Left lobe of liver (tissue), 2 donors: ENCODE data around the gene ANGPT4. TPM values are rescaled to one million over a fixed set of nuclear protein-coding genes. Genes with fewer than 3 reads are reported as not detected.
A peak's percentile ranks its signal among the peaks of the same experiment; 100 is the strongest.
"Not testable (repeated sequence)": the region's sequence is repeated elsewhere in the genome, so short reads cannot be mapped to it uniquely, and the experiment has no call there.

Source experiments
- ATAC-seq: fragments of 200-7000 bp; cut with Tn5 transposase; one replicate; pipeline ENCODE4 v1.9.1; 2020; ENCODE audit warnings: mild to moderate bottlenecking, moderate library complexity
- DNase-seq: peaks from one replicate; pipeline ENCODE4 v3.0.0-alpha.2; 2020; ENCODE audit warnings: low spot score
- total RNA-seq: library from RNA; stranded (reverse); gene quantifications from one replicate; pipeline ENCODE4 v1.2.1, GENCODE V29; 2021
- donor health status: DM: no; HTN: no; CAD: no; lungs with moderate emphysema.
- donor health status: DM: no; HTN: yes; CAD: no.

Gene ANGPT4
- total RNA-seq, 1 donor from 2014 or later, result 0.05 TPM

- DNase-seq (no peak), ATAC-seq (no peak)
Measured at GRCh38 chr20:909641-910040, 6.5 kb downstream of the ANGPT4 start.

GRCh38 chr20:906703-907270 lies 9.3 kb downstream of the ANGPT4 start:
- no peak for ATAC-seq
- no peak for DNase-seq

- ATAC-seq, result no peak
- DNase-seq, result no peak
Measured at GRCh38 chr20:906001-906520, 10.1 kb downstream of the ANGPT4 start.

- ATAC-seq (peak; percentile 18), DNase-seq (no peak)
Measured at GRCh38 chr20:905396-905961, 10.7 kb downstream of the ANGPT4 start.

GRCh38 chr20:904039-904545 lies 12.0 kb downstream of the ANGPT4 start:
- ATAC-seq (no peak), DNase-seq (no peak)

- not testable (repeated sequence) for ATAC-seq, DNase-seq
Measured at GRCh38 chr20:897436-897835, 18.7 kb downstream of the ANGPT4 start.

GRCh38 chr20:896501-897025 lies 19.6 kb downstream of the ANGPT4 start:
- ATAC-seq (no peak), DNase-seq (no peak)

- not testable (repeated sequence) for ATAC-seq, DNase-seq
Measured at GRCh38 chr20:892371-892770, 23.8 kb downstream of the ANGPT4 start.

- no peak for ATAC-seq
- no peak for DNase-seq
Measured at GRCh38 chr20:891706-892080, 24.4 kb downstream of the ANGPT4 start.

- no peak for DNase-seq
Measured at GRCh38 chr20:891058-891705, 25.0 kb downstream of the ANGPT4 start.

GRCh38 chr20:890666-891057 lies 25.5 kb downstream of the ANGPT4 start:
- ATAC-seq, result no peak
- no peak for DNase-seq

More at GRCh38 chr20:891058-891705, 25.0 kb downstream of the ANGPT4 start:
- no peak for ATAC-seq

GRCh38 chr20:889932-890463 lies 26.1 kb downstream of the ANGPT4 start:
- no peak for ATAC-seq
- DNase-seq, result no peak

- DNase-seq, result no peak
Measured at GRCh38 chr20:889106-889505, 27.0 kb downstream of the ANGPT4 start.

GRCh38 chr20:888057-888456 lies 28.1 kb downstream of the ANGPT4 start:
- no peak for ATAC-seq
- DNase-seq, result no peak

More at GRCh38 chr20:889106-889505, 27.0 kb downstream of the ANGPT4 start:
- ATAC-seq, result no peak

- ATAC-seq (no peak), DNase-seq (no peak)
Measured at GRCh38 chr20:887137-887536, 29.0 kb downstream of the ANGPT4 start.

GRCh38 chr20:884983-885952 lies 30.9 kb downstream of the ANGPT4 start:
- ATAC-seq (no peak), DNase-seq (no peak)

GRCh38 chr20:881783-882144 lies 34.4 kb downstream of the ANGPT4 start:
- ATAC-seq (no peak), DNase-seq (no peak)

GRCh38 chr20:881051-881782 lies 34.9 kb downstream of the ANGPT4 start:
- no peak for DNase-seq
- ATAC-seq, result peak; percentile 19

- no peak for DNase-seq
- ATAC-seq, result no peak
Measured at GRCh38 chr20:879626-880025, 36.5 kb downstream of the ANGPT4 start.
